K562 (cell line): Measurements from ENCODE around the gene GLI3. TPM values are rescaled to one million over a fixed set of nuclear protein-coding genes. Genes with fewer than 3 reads are reported as not detected.

Experiments used
- ATAC-seq: fragments of 200-7000 bp; cut with Tn5 transposase; 3 replicates; pipeline ENCODE4 v1.9.1; 2020; ENCODE audit warnings: moderate library complexity
- BruUV-seq: library from RNA; stranded (reverse); fragments of 400-500 nt; replicated peaks from 2 replicates; lab custom pipeline; 2021; lab: Mats Ljungman, UMichigan
- CTCF ChIA-PET: fragments of 300-600 bp; formaldehyde crosslinking; extraction: SDS; loops from one replicate; lab custom pipeline; 2021; ENCODE audit warnings: low intra/inter-chr PET ratio; lab: Yijun Ruan, JAX
- POLR2A ChIA-PET: fragments of 300-600, 350-650 bp; sonication (Branson Sonifier 250); formaldehyde crosslinking; extraction: SDS; loops from one replicate; lab custom pipeline; 2021; ENCODE audit warnings: antibody characterized with exemption, inconsistent platforms; lab: Yijun Ruan, JAX
- DNase-seq, 4 experiments: peaks; one replicate each; pipeline versions ENCODE4 v3.0.0 to v3.0.0-alpha.2; 2011 to 2018; ENCODE audit warnings: low spot score in 3 of 4, mixed read lengths in 3 of 4; ENCODE audit errors: extremely low read depth in 1 of 4
- FAIRE-seq: peaks from 2 replicates; lab custom pipeline; 2011; peaks lifted over from hg19 to GRCh38; lab: Jason Lieb, UNC
- H2AFZ ChIP-seq: 2 replicates; pipeline ENCODE4 v1.6.0; 2011; ENCODE audit warnings: low read depth, low read length, control low read depth, inconsistent platforms
- H3K27ac ChIP-seq: fragments of 200-600 bp; 3 replicates; pipeline ENCODE4 v1.8.0; 2011; ENCODE audit warnings: low read depth, mild to moderate bottlenecking, control low read depth, inconsistent platforms, low read length, moderate library complexity, mixed read lengths; ENCODE audit errors: extremely low read depth
- H3K27me3 ChIP-seq, 2 experiments: fragments of 300-600 bp in 1 of 2; 2 replicates in 1 of 2; 3 replicates in 1 of 2; pipeline versions ENCODE4 v1.6.0 to v1.8.0; 2011; ENCODE audit warnings: inconsistent platforms in 2 of 2, low read length in 2 of 2, mild to moderate bottlenecking in 1 of 2, mixed read lengths in 1 of 2, moderate library complexity in 1 of 2; ENCODE audit not compliant: control insufficient read depth in 2 of 2, insufficient read depth in 2 of 2
- H3K36me3 ChIP-seq: fragments of 300-600 bp; 3 replicates; pipeline ENCODE4 v1.8.0; 2011; ENCODE audit warnings: mild to moderate bottlenecking, low read length, inconsistent platforms; ENCODE audit not compliant: control insufficient read depth, insufficient read depth
- H3K4me1 ChIP-seq, 2 experiments: fragments of 200-600 bp in 1 of 2; replicated peaks in 1 of 2; 2 replicates in 1 of 2; 3 replicates in 1 of 2; pipeline versions ENCODE4 v1.5.1 to v1.8.0; 2011; ENCODE audit warnings: inconsistent platforms in 2 of 2, low read length in 2 of 2, mild to moderate bottlenecking in 1 of 2, mixed read lengths in 1 of 2, moderate library complexity in 1 of 2; ENCODE audit not compliant: control insufficient read depth in 2 of 2, insufficient read depth in 2 of 2
- H3K4me2 ChIP-seq: 2 replicates; pipeline ENCODE4 v1.6.1; 2011; ENCODE audit warnings: low read length, control low read depth, inconsistent platforms, mixed read lengths; ENCODE audit not compliant: insufficient read depth
- H3K4me3 ChIP-seq: fragments of 200-600 bp; sonication (generic), shearing (Covaris generic); 2 replicates; pipeline ENCODE4 v1.5.1; 2016; ENCODE audit warnings: control low read depth, inconsistent platforms
- H3K79me2 ChIP-seq: fragments of 200-600 bp; 3 replicates; pipeline ENCODE4 v1.8.0; 2011; ENCODE audit warnings: low read length, inconsistent platforms; ENCODE audit not compliant: control insufficient read depth, insufficient read depth
- H3K9ac ChIP-seq, 2 experiments: 2 replicates each; pipeline versions ENCODE4 v1.6.0 to v1.6.1; 2011; ENCODE audit warnings: low read depth in 2 of 2, low read length in 2 of 2, control low read depth in 1 of 2, inconsistent platforms in 1 of 2, mild to moderate bottlenecking in 1 of 2, mixed read lengths in 1 of 2; ENCODE audit not compliant: insufficient read depth in 1 of 2
- H3K9me1 ChIP-seq: one replicate; pipeline ENCODE4 v1.6.0; 2011; ENCODE audit warnings: inconsistent platforms, mild to moderate bottlenecking, low read length, moderate library complexity; ENCODE audit not compliant: control insufficient read depth, insufficient read depth
- H3K9me3 ChIP-seq: replicated peaks from 2 replicates; pipeline ENCODE4 v1.5.1; 2011; ENCODE audit warnings: low read depth, low read length, inconsistent platforms; ENCODE audit not compliant: control insufficient read depth, insufficient read depth
- H4K20me1 ChIP-seq: replicated peaks from 2 replicates; pipeline ENCODE4 v1.6.1; 2011; ENCODE audit warnings: low read length, inconsistent platforms, mixed read lengths; ENCODE audit not compliant: control insufficient read depth, insufficient read depth
- CSDE1 ChIP-seq, 2 experiments: fragments of 450-650 bp; IDR thresholded peaks; 2 replicates each; pipeline ENCODE4 v1.6.1; 2016; ENCODE audit warnings: mild to moderate bottlenecking in 1 of 2
- ETS2 ChIP-seq: IDR thresholded peaks from 2 replicates; pipeline ENCODE4 v1.6.1; 2016; ENCODE audit warnings: borderline replicate concordance, missing genetic modification characterization, mild to moderate bottlenecking, moderate library complexity, missing compliant biosample characterization; ENCODE audit not compliant: poor library complexity, severe bottlenecking
- FOXJ2 ChIP-seq: fragments of 200-800 bp; sonication (Bioruptor generic); IDR thresholded peaks from 2 replicates; pipeline ENCODE4 v1.6.1; 2016; ENCODE audit warnings: missing genetic modification characterization, missing compliant biosample characterization
- FOXK1 ChIP-seq: sonication (generic); formaldehyde crosslinking; IDR thresholded peaks from 2 replicates; pipeline ENCODE4 v1.8.0; 2022; ENCODE audit warnings: missing genetic modification reagents, mild to moderate bottlenecking, borderline replicate concordance
- GABPB2 ChIP-seq: fragments of 250-450 bp; sonication (Bioruptor Pico); conservative IDR thresholded peaks from 2 replicates; pipeline ENCODE4 v1.5.1; 2021; ENCODE audit warnings: mild to moderate bottlenecking
- KLF1 ChIP-seq: fragments of 450-650 bp; IDR thresholded peaks from 2 replicates; pipeline ENCODE4 v1.6.1; 2016; ENCODE audit warnings: missing genetic modification characterization, missing compliant biosample characterization
- SAFB ChIP-seq: fragments of 200-400 bp; formaldehyde crosslinking; IDR thresholded peaks from 2 replicates; pipeline ENCODE4 v1.6.1; 2017; ENCODE audit warnings: low read depth, low read length, borderline replicate concordance
- SREBF1 ChIP-seq: fragments of 150-350 bp; IDR thresholded peaks from 2 replicates; pipeline ENCODE4 v1.6.1; 2014; ENCODE audit warnings: antibody characterized with exemption, low read depth, low read length, borderline replicate concordance
- SRSF3 ChIP-seq: fragments of 200-400 bp; formaldehyde crosslinking; IDR thresholded peaks from 2 replicates; pipeline ENCODE4 v1.6.1; 2016; ENCODE audit warnings: mild to moderate bottlenecking, low read length, moderate library complexity; ENCODE audit not compliant: insufficient read depth
- TCF3 ChIP-seq: sonication (generic); formaldehyde crosslinking; IDR thresholded peaks from 2 replicates; pipeline ENCODE4 v1.4.0; 2020; ENCODE audit warnings: mild to moderate bottlenecking, missing genetic modification reagents
- ZNF551 ChIP-seq: fragments of 250-450 bp; sonication (Bioruptor Pico); IDR thresholded peaks from 2 replicates; pipeline ENCODE4 v1.5.0; 2021; ENCODE audit warnings: mild to moderate bottlenecking, moderate library complexity
- ZNF668 ChIP-seq: fragments of 250-450 bp; sonication (Bioruptor Pico); IDR thresholded peaks from 2 replicates; pipeline ENCODE4 v1.8.0; 2022; ENCODE audit warnings: mild to moderate bottlenecking, inconsistent platforms
- WGBS: fragments of 100-300 bp; shearing (Covaris generic); methylation state at CpG from one replicate; pipeline ENCODE4 v1.1.6; 2016; ENCODE audit warnings: low coverage, mixed read lengths; ENCODE audit not compliant: insufficient coverage; ENCODE audit errors: missing lambda C conversion rate; 5-methylcytosine and 5-hydroxymethylcytosine counted together
- in situ Hi-C: fragments of 300-500 bp; cut with MboI; formaldehyde crosslinking; loops from 4 replicates; pipeline ENCODE4 v1.15.0; 2018; ENCODE audit warnings: inconsistent platforms, mixed read lengths
- intact Hi-C: fragments of 100-400 bp; cut with micrococcal nuclease; formaldehyde crosslinking; loops from 2 replicates; pipeline ENCODE4 v1.14.2; 2022
- polyA plus RNA-seq, 8 experiments: library from polyadenylated mRNA; depleted of rRNA in 4 of 8; stranded (reverse) in 5 of 8; unstranded in 3 of 8; fragments of >200 nt; fragmentation: Nextera tagmentation in 2 of 8; fragmentation: Illumina TruSeq in 1 of 8; extraction: Ambion mirVana in 2 of 8; extraction: Trizol in 1 of 8; gene quantifications; 2 replicates each; pipeline versions ENCODE4 v1.2.1 to v1.2.3, GENCODE V29; 2011 to 2014; ENCODE audit warnings: inconsistent platforms in 1 of 8, missing spikeins in 1 of 8
- total RNA-seq, 7 experiments: library from RNA; depleted of rRNA in 6 of 7; stranded (reverse); fragments of >200 nt in 6 of 7; fragmentation: Illumina TruSeq in 2 of 7; extraction: Trizol in 2 of 7; gene quantifications; 2 replicates each; pipeline versions ENCODE4 v1.2.1 to v1.2.3, GENCODE V29; 2011 to 2021; ENCODE audit warnings: low replicate concordance in 1 of 7
- TF ChIP-seq, protein P1 (sequence below): sonication (generic); formaldehyde crosslinking; IDR thresholded peaks from 2 replicates; pipeline ENCODE4 v1.8.0; 2023; ENCODE audit warnings: mild to moderate bottlenecking, missing genetic modification reagents
- TF ChIP-seq, protein P2 (sequence below), 2 experiments: fragments of 450-650 bp in 1 of 2; sonication (generic) in 1 of 2; formaldehyde crosslinking in 1 of 2; IDR thresholded peaks in 1 of 2; conservative IDR thresholded peaks in 1 of 2; 2 replicates each; pipeline versions ENCODE4 v1.6.1 to v1.8.1; 2016 to 2023; ENCODE audit warnings: mild to moderate bottlenecking in 2 of 2, moderate library complexity in 2 of 2, inconsistent platforms in 1 of 2, missing genetic modification reagents in 1 of 2
- TF ChIP-seq, protein P3 (sequence below), 2 experiments: fragments of 450-650 bp in 1 of 2; sonication (generic) in 1 of 2; formaldehyde crosslinking; conservative IDR thresholded peaks; 2 replicates each; pipeline versions ENCODE4 v1.4.0 to v1.8.1; 2020 to 2022; ENCODE audit warnings: mild to moderate bottlenecking in 1 of 2, missing genetic modification reagents in 1 of 2

The GLI3 gene
- total and polyA plus RNA-seq, 9 of the 15 experiments (the other 6 are each of a cell fraction or from before 2014, with no cell fraction given) = 0.01 to 0.18 (median 0.07) TPM; not detected in 6

DNA sequence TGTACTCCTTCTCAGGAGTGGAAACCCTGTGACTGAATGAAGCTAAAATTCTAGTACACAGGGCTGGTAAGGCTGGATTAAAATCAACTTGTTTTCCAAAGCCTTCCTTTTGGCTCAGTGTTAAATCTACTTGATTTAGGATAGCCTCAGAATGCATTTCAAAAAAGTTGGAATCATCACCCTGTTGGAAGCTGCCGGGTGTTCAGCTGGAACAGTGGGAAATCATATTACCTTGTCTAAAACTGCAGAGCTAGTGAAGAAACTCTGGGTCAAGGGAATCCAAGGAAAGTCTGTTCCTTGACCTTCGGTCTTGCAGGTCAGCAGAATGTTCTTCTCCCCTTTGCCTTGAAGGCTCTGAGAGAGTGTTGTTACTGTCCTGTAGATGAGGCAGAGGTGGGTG is 282.0 kb downstream of the GLI3 start:
- 0% methylated on average over 2 of the region's 2 CpGs for WGBS
- POLR2A ChIA-PET = no interaction called here
- FAIRE-seq = no peak

DNA sequence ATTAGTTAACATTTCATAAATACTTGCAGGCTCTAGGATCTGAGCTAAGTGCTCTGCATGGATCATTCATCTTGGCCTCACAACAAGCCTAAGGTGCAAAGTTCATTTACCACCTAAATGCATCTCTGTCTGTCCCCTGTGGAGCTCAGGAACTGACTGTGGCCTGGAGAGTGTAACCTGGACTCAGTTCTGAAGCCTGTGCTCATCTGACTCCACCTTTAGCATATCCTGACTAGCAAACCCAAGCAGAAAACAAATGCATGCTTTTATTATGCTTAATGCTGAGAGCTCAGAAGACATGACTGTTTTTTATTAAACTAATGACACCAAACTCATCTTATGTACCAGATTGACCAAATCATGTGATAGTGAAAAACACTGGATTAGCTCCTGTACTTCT is 288.5 kb downstream of the GLI3 start:
- no peaks in the 10 kb centered on the region for H3K79me2 ChIP-seq
- H3K27ac ChIP-seq = no peak overlapping the region
- no peak for ATAC-seq
- intact Hi-C loops (loop anchor here (10.0 kb wide), 2 partner anchors 1486 to 1886 kb away; no protein-coding TSS in a partner anchor), in situ Hi-C loops (loop anchor here (25.0 kb wide), 2 partner anchors 889 to 1889 kb away; no protein-coding TSS in a partner anchor)
- no peaks in the 10 kb centered on the region for H3K36me3 ChIP-seq
- H3K4me3 ChIP-seq = no peak overlapping the region
- H3K27me3 ChIP-seq = peaks cover 0 to 1% of the 10 kb centered on the region in 2 experiments; a peak in 2 of 5 replicates
- no peaks in the 10 kb centered on the region for H3K9me1 ChIP-seq
- FAIRE-seq = no peak
- H3K4me1 ChIP-seq = no peaks in the 10 kb centered on the region
- ChIA-PET POLR2A (no interaction called here), CTCF (no interaction called here)
- DNase-seq = no peak
- H3K9me3 ChIP-seq = no peaks in the 10 kb centered on the region
- no peak overlapping the region for H3K4me2 ChIP-seq
- no TSS peak for BruUV-seq
- H3K9ac ChIP-seq = no peak overlapping the region
- H2AFZ ChIP-seq = no peak overlapping the region
- H4K20me1 ChIP-seq = no peaks in the 10 kb centered on the region
- TF ChIP-seq FOXK1 (no peak), CSDE1 (IDR thresholded peaks at IDR 0.05) (no peak), FOXJ2 (tag) (no peak), SREBF1 (no peak), ZNF668 (CRISPR knock-in tag) (no peak), GABPB2 (CRISPR knock-in tag) (no peak), ZNF551 (no peak), ETS2 (tag) (no peak), SRSF3 (no peak)
- TF ChIP-seq, protein P1, sequence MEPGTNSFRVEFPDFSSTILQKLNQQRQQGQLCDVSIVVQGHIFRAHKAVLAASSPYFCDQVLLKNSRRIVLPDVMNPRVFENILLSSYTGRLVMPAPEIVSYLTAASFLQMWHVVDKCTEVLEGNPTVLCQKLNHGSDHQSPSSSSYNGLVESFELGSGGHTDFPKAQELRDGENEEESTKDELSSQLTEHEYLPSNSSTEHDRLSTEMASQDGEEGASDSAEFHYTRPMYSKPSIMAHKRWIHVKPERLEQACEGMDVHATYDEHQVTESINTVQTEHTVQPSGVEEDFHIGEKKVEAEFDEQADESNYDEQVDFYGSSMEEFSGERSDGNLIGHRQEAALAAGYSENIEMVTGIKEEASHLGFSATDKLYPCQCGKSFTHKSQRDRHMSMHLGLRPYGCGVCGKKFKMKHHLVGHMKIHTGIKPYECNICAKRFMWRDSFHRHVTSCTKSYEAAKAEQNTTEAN (CRISPR knock-in tag) = no peak
- TF ChIP-seq, protein P2, sequence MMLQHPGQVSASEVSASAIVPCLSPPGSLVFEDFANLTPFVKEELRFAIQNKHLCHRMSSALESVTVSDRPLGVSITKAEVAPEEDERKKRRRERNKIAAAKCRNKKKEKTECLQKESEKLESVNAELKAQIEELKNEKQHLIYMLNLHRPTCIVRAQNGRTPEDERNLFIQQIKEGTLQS (IDR thresholded peaks at IDR 0.05) = no peak
- TF ChIP-seq, protein P2 (CRISPR knock-in tag; conservative IDR thresholded peaks at IDR 0.05) = no peak

More for the DNA sequence above, 282.0 kb downstream of the GLI3 start:
- no peaks in the 10 kb centered on the region for H3K9me1 ChIP-seq
- BruUV-seq = no TSS peak
- no peaks in the 10 kb centered on the region for H3K9me3 ChIP-seq
- H3K27me3 ChIP-seq = peaks cover 0 to 15% of the 10 kb centered on the region in 2 experiments; a peak in 2 of 5 replicates
- H3K4me3 ChIP-seq = no peak overlapping the region
- H3K9ac ChIP-seq = no peak overlapping the region
- DNase-seq = no peak
- no peaks in the 10 kb centered on the region; a peak in 1 of 5 replicates for H3K4me1 ChIP-seq
- in situ Hi-C loops = no loop called here
- intact Hi-C loops = no loop called here
- H3K79me2 ChIP-seq = no peaks in the 10 kb centered on the region
- TF ChIP-seq, protein P3, sequence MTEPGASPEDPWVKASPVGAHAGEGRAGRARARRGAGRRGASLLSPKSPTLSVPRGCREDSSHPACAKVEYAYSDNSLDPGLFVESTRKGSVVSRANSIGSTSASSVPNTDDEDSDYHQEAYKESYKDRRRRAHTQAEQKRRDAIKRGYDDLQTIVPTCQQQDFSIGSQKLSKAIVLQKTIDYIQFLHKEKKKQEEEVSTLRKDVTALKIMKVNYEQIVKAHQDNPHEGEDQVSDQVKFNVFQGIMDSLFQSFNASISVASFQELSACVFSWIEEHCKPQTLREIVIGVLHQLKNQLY (CRISPR knock-in tag; conservative IDR thresholded peaks at IDR 0.05) = no peak
- TF ChIP-seq SAFB (no peak), KLF1 (no peak), TCF3 (CRISPR knock-in tag) (no peak)
- TF ChIP-seq, all 486 proteins: peak for 0
- ATAC-seq = no peak
- Histone ChIP-seq H4K20me1 (no peaks in the 10 kb centered on the region), H3K27ac (no peak overlapping the region), H2AFZ (no peak overlapping the region), H3K4me2 (no peak overlapping the region), H3K36me3 (no peaks in the 10 kb centered on the region)
- CTCF ChIA-PET = no interaction called here
